Inflammatory macrophage (primary cell): ENCODE data around the gene FAM216B.

Experiments used
- DNase-seq, 2 donors: peaks; one replicate each; pipeline ENCODE4 v3.0.0-alpha.2; 2020 to 2022

The FAM216B gene

DNA sequence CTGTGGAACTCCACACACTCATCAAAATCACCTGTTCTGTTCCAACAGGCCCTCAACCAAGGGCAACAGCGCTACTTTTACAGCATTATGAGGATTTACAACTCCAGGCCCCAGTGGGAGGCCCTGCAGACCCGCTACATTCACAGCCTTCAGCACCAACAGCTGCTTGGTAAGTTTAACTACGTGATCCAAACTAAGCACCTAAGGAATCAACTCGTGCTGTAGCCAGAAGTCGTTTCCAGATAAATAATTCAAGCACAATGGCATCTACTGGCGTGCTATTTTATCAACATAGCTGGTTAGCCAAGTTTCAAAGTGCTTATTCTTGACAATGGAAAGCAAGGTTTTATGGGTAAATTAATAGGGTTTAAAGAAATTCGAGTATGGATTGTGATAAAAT lies 5.3 kb downstream of the FAM216B start:
- DNase-seq: no peak

DNA sequence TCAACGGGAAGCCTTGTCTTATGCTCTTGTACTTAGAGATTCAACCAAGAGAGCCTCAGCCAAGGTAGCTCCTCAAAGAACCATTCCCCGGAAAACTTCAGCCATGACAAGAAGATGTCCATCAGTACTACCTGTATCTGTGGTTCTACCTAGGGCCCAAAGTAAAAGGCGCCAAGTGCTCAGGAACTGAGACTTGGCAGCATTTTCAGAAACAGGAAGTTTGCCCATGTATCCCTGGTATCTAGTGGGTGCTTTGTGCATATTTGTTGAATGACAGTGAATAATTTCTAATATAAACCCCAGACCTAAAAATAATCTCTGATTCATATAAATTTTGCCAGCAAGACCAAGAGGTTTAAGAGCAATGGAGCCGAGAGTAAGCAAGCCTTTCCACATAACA lies 7.2 kb downstream of the FAM216B start:
- DNase-seq: no peak

DNA sequence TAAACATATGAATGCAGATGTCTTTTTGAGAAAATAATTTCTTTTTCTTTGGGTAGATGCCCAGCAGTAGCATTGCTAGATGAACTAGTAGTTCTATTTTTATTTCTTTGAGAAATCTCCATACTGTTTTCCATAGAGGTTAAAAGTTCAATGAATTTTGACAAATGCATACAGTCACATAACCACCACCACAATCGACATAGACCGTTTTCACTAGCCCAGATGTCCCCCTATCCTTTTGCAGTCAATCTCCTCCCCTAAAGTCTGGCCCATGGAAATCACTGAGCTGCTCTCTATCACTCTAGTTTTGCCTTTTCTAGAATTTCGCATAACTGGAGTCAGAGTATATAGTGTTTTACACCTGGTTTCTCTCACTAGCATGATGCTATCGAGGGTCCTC lies 10.8 kb downstream of the FAM216B start:
- DNase-seq: no peak

DNA sequence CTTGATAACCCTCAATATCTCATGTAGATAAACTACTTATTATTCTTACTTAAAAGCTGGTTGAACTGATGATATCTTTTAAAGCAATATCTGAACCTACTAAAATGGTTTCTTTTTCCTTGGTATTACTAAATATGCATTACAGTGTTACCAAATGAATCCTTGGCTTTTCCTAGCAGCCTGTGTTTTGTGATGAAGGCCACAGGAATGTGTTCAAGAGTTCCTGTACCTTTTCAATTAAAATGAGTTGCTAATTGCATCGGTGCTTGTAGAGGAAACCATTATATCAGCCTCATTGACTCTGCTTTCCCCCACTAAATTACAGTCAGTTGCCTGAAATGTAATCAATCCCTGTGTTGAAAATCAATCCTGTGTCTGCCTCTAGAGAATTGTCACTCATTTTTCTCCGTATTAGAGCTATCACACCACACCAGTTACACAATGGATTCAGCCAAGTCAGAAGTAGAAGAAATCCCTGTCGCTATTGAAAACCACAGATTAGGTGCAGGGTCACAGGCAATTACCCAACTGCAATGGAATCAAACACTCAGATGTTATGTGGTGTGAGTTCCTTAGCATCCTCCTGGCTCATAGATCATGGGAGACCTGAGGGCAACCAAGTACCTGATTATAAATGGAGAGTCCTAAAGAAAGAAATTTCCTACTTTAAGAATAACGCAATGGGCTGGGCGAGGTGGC lies 13.3 kb downstream of the FAM216B start:
- no peak for DNase-seq

DNA sequence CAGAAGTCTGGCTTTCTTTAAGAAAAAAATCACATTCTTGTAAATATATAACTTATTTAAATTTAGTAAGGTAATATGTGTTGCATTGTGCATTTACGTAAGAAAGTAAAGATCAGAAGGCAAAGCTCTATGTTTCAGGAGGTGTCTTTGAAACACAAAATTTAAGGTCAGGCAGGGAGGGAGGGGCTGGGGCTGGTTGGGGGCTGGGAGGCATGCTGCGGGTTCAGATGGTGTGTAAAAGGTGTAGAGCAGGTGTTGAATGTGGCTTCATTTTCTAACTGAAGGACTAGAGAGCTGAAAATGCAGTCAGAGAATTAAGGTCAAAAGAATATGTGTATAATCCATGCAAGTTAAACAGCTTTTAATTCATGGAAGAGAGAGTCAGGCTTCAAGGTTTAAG lies 14.3 kb downstream of the FAM216B start:
- no peak for DNase-seq

DNA sequence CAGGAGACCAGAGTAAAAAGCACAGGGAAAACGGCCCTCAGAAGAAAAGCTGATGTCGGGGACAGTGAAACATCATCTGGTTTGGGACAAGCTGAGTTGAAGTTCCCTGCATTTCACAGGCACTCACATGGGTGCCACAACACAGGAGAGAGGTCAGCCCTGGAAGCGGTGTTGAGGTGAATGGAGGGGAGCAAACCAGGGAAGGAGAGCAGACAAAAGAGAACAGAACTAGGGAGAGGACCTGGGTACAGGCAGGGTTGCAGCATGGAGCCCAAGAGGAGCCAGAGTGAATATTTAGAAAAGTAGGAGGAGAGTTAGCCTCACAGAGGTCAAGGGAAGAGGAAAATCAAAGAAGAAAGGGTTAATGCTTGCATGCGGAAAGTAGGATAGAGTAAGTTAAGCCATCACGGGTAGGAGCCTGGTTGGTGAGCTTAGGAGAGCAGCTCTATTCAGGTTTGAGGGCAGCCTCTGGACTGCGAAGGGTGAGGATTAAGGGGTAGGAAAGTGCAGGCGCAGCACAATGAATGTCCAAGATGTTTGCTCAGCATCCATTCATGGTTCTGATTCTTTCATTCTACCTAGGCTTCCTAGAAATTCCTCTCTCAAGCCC lies 15.5 kb downstream of the FAM216B start:
- DNase-seq: no peak

DNA sequence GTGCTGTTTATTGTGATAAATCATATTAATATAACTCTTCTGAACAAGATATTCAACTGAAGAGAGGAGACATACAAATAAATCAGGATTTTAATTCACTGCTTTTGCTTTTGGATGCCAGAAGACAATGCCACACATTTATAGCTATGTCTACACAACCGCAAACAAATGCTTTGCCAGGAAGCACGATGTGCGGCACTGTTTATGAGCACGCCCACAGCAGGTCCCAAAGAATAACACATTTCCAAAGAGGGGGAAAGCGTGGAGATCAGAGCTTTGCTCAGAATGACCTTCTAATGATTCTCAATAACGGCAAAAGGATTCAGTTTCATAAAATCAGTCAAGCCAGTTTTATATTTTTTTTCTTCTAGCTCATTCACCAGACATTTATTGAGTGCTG lies 16.7 kb downstream of the FAM216B start:
- no peak for DNase-seq

DNA sequence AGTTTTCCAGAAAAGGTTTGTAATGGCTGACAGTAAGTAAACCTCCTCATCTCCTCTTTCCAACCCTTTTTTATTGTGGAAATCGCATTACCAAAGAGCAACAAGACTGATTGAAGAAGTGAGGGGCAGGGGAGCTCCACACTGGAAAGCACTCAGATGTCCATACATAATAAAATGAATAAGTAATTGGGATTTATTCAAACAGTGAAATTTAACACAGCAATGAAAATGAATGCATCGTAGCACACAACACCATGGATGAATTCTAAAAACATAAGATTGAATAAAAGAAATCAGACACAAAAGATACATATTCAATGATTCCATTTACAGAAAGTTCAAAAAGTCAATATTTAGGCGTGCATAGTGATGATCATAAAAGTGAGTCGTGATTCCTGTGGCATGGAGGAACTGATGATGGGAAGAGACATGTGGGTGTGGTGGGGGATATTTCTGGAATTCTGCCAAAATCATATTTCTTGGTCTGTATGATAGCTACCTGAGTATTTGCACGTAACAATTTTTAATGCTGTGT lies 18.8 kb downstream of the FAM216B start:
- no peak for DNase-seq

DNA sequence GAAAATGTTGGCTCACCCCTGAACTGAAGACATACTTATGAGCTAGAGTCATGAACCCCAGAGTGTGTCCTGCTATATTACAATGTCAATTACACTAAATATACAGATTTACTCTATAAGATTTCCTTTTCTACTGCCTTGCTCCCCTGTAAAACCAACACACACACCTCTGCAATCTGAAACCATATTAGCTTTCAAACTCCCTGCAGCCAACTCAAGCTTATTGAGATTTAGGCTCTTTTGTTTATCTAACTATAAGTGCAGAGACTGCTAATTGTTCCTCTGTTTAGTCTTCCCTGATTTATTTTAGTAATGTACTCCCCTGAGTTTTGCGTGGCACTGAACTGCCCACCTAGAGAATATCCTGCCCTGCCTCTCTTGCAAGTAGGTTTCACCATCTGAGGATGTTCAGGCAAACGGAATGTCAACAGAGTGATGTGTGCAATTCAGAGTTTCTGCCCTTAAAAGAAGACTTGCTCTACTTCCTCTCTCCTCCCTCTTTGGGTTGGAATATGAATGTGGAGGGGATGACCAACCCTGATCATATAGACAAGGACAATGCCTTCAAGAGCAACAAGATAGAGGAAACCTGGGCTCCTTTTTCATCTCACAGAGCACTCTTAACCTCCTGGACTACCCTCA lies 22.3 kb downstream of the FAM216B start:
- peak; percentile 18 to 33 for DNase-seq

DNA sequence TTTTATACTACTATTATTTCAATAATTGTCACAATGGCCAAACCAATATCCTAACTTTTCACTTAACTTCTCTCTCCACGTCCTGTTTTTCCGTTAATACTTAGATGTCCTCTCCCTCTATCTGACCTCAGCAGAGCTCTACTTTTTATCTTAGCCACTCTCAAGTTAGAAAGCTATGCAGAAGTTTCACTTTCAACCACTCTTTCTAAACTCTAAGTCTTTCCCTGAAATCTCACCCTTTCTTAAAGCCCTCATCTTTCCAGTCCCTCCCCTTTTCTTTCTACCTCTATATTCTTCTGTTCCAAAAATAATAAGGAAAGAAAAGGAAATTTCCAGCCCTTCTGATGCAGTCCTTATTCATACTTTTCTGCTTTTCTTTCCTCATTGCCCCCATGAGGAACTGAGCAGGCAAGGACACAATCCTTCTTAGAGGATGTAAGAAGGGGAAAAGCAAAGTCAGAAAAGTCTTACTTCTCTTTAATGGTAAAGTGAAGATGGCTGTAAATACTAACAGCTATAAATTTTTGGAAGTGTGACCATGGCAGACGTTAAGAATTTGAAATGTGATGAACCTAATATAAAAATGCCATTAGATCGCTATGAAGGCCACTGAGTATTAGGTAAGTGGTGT lies 23.0 kb downstream of the FAM216B start:
- peak in 1 of 2 donors; percentile 28 for DNase-seq

DNA sequence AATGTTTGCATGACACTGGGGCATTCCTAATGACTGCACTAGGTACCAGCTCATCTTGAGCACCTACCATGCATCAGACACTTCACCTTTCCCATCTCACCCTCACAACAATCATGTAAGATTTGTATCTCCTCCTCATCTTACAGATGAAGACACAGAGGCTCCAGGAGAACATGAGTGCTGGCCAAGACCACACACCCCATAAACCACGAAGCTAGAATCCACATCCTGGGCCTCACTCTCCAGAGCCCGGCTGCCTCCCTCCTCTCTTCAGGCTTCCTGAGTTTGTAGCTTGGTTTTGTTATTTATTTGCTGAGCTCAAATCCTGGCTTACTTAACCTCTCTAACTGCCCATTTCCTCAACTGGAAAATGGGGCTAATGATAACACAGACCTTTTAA lies 25.9 kb downstream of the FAM216B start:
- no peak for DNase-seq

DNA sequence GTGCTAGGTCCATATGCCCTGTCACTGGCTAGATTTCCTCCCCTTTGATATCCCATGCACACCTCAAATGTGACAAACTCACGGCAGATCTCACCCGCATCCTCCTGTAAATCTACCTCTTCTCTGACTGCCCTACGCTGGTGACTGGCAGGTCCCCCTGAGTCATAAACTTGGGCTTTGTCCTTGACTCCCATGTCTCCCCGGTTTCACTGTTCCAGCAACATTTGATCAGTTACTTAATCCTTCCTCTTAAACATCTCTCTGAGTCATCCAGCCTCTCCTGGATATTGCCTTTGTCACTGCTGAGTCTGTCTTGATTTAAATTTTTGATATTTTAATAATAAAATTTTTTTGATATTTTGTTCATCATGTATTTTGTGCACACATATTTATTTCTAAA lies 26.5 kb downstream of the FAM216B start:
- DNase-seq: peak in 1 of 2 donors; percentile 22

DNA sequence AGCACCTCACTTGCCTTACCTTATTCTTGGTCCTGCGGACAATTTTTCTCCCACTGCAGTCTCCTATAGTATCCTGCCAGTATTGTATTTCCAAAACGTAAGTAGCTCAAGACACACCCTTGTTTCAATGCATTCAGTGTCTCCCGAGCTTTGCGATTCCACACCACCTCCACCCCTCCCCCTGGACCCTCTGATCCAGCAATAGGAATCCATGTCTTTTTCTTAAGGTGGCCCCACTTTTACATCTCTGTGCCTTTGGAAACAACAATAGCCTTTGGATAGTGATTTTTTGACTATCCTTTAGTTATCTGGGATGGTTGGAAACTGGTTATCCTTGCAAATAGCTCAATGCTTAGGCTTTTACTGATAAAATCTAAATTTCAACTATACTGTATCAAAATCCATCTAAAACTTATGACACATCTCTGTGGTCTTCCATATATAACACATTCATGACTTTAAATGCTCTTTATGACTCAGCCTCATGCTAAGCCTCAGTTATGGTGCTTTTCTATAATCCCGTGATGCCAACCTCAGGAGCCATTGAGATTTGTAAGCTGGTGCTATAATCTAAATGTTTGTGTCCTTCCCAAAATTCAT lies 27.1 kb downstream of the FAM216B start:
- DNase-seq: no peak

DNA sequence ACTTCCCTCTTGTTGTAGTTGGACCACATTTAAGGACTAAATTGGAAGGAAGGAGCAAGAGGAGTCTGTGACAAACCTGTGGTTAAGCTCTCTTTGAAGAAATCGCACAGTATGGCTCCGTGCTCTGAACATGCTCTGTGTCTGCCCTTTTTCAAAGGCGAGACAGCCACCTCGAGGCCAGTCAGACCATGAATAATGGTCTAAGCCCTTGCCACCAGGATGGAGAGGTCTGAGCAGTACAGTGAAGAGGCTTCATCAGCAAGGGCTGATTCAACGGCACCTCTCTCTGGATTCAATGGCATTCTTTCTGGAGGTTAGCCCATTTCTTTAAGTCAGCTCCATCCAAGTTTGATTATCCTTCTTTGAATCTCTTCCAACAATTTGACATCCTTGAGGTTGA lies 30.9 kb downstream of the FAM216B start:
- DNase-seq: no peak

DNA sequence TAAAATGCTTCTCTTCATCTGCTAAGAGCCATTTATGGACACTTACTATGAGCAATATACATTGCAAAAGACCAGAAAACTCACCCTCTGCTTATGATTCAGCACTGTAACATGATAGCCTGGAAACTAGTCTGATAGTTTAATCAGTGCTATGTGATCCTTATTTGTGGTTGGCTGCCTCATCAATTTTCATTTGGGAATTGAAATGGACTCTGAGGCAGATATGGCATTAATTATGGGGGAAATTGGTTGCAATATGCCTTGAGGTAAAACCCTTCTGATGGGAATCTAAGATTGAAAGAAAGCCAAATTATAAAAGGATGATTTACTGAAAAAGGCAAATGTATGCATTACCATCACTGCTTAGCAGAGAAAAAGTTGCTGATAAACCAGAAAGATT lies 33.5 kb downstream of the FAM216B start:
- no peak for DNase-seq

DNA sequence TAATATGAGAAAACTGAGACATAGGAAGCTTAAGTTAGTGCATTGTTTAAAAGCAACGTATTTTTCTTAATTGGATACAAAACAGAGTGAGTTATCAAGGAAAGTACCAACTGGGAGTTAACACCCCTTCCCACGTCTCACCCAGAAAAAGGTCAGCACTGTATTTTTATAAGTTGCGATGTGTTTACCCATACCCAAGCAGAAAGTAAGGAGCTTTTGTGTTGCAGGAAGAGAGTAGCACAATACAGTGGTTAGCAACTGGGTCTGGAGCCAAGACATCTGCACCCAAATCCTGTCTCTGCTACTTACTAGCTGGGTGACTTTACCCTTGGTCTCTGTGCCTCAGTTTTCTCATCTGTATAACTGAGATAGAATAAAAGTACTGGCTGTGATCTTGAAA lies 34.3 kb downstream of the FAM216B start:
- no peak for DNase-seq

DNA sequence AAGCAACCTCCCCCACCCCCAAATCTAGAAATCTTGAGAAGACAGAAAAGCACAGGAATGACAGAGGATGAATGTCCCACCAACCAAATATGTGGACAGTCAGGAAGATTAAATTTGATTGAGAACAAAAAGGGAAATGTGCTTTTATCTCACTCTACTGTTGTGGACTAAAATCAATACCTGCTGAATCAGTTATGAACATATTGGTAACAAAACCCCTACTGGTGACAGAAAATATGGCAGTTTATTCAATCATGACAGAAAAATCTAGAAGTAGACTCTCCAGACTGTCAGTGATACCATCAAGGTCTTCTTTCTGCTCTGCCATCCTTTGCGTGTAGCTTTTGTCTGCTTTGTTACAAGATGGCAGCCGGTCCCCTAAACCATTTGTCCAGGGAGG lies 35.2 kb downstream of the FAM216B start:
- no peak for DNase-seq

DNA sequence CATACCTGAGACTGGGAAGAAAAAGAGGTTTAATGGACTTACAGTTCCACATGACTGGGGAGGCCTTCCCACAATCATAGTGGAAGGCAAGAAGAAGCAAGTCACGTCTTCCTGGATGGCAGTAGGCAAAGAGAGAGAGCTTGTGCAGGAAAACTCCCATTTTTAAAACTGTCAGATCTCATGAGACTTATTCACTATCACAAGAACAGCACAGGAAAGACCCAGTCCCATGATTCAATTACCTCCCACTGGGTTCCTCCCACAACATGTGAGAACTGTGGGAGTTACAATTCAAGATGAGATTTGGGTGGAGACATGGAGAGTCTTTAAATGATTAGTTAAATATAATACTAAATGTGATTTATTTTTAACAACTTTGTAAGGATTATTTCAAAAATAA lies 38.3 kb downstream of the FAM216B start:
- peak; percentile 46 to 69 for DNase-seq

DNA sequence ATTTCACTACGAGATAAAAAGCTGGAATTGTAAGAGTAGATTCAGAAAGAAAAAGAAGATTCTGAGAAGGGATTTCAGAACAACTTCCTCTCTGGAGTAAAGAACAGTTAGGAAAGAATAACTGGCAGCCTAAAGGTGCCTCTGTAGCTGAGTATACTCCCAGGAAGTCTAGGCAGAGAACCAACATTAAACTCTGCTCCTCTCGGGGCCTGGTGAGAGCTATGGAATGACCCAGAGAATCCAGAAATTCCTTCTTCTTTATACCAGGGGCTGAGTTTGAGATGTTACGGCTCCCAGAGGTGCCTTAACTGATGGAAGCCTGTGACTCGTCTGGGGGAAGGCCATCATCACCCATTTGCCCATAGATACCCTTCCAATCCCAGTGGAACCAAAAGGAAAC lies 39.1 kb downstream of the FAM216B start:
- no peak for DNase-seq

DNA sequence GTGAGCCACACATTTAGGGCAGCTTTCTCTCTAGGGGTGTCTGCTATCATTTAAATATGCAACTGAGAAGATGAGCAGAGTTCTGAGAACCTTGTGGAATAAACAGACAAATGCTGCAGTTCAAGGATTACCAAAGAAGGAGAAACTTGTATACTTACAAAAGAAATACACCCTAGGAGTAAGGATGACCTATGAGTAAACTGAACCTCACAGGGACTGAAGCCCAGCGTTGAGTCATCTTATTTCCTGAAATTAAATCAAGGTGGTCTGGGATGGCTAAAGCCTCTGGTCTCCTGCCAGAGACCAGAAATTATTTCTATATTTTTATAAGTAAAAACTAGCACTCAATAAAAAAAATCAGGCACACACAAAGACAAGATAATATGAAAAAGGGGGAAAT lies 40.1 kb downstream of the FAM216B start:
- DNase-seq: no peak

DNA sequence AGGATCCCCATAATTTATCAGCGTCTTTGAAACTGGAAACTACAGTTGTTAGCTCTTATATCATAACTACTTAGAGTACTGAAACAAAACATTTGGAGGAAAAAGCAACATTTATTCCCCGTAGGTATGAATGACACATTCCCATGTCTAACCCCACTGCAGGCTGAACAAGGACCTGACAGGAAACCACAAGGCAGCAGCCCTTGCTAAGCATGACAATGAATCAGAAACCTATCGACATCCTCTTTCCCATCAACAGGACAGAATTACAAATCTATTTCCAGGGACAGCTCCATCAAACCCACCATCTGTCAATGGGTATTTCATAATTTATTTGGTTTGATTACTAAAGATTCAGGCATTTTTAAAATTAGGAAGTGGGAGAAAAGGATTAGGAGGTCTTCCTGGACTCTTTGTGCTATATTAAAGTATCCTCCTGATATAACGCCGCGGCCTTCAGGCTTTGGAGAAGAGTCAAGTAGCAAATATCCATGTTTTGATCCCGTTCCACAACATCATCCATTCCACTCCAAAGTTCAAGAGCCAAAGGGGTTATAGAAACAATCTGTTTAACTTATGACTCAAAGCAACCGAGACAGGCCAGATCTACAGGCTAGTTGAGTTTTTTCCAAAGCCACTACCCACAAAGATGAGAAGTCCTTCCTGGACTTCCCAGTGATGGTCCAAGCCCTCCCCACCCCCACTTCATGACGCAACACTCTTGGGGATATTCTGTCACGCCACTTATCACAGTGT lies 51.1 kb downstream of the FAM216B start:
- DNase-seq: peak; percentile 57 to 80

DNA sequence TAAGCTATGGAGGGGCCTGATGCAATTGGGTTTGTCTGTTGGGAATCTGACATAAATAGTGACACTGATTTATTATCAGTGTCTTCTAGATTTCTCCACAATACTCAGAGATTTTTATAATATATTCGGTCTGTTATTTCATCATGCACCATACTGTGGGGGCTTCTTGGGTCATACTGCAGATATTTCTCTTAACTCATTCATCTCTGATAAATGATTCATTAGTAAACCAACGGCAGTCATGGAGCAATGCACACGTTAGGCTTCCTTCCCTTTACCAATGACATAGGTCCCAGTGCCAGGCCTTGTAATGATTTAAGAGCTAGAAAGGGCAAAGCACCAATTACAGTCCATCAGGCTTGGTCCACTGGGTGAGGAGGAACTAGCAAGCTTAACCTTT lies 53.6 kb downstream of the FAM216B start:
- DNase-seq: no peak
